ENCODE results near the gene IL2RG. TPM values are rescaled to one million over a fixed set of nuclear protein-coding genes. Genes with fewer than 3 reads are reported as not detected.

Gene IL2RG
- total RNA-seq, 2 donors from 2014 or later = 4.9 to 14.2 TPM

DNA sequence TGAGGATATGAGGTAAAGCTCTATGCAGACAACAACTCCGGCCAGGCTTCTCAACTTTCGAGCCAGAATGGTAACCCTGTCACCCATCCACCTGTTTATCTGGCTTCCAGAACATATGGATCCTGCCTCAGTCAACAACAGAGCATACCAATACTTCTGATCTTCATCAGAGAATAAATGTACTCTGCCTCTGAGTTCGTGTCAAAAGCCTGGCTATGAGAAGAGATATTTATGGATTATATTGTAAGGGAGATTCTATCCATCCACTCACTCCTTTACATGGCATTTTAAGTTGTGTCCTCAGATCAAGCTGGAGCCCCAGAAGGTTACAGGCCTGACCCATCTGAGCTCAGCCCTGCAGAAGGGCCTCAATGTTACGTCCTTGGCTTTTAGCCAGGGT is 25.5 kb downstream of the IL2RG start:
- TF ChIP-seq CTCF (IDR thresholded peaks at IDR 0.05) = no peak
- H3K9me3 ChIP-seq = no peaks in the 10 kb centered on the region
- DNase-seq (ENCODE audit: low spot score) = no peak
- H3K27me3 ChIP-seq (replicated peaks; ENCODE audit: insufficient read depth) = no peaks in the 10 kb centered on the region
- no peaks in the 10 kb centered on the region for H3K4me1 ChIP-seq (ENCODE audit: control insufficient read depth in 1 of 2, low read depth in 2 of 2)
- no peaks in the 10 kb centered on the region for H3K36me3 ChIP-seq
- H3K27ac ChIP-seq = no peak overlapping the region
- ATAC-seq (ENCODE audit: insufficient number of reproducible peaks, low FRiP score, low read depth) = no peak
- H3K4me3 ChIP-seq = no peak overlapping the region

- Histone ChIP-seq H3K4me1 (ENCODE audit: control insufficient read depth in 1 of 2, low read depth in 2 of 2) (no peaks in the 10 kb centered on the region), H3K27ac (no peak overlapping the region), H3K9me3 (no peaks in the 10 kb centered on the region), H3K36me3 (no peaks in the 10 kb centered on the region), H3K4me3 (no peak overlapping the region), H3K27me3 (replicated peaks; ENCODE audit: insufficient read depth) (no peaks in the 10 kb centered on the region)
- TF ChIP-seq CTCF (IDR thresholded peaks at IDR 0.05) = no peak
- DNase-seq (ENCODE audit: low spot score) (no peak), ATAC-seq (ENCODE audit: insufficient number of reproducible peaks, low FRiP score, low read depth) (no peak)
Observed at GRCh38 chrX:71082822-71083221, 28.6 kb downstream of the IL2RG start.

GRCh38 chrX:71082124-71082647 is 29.2 kb downstream of the IL2RG start:
- H3K27me3 ChIP-seq (replicated peaks; ENCODE audit: insufficient read depth) = no peaks in the 10 kb centered on the region
- no peak for TF ChIP-seq CTCF (IDR thresholded peaks at IDR 0.05)

DNA sequence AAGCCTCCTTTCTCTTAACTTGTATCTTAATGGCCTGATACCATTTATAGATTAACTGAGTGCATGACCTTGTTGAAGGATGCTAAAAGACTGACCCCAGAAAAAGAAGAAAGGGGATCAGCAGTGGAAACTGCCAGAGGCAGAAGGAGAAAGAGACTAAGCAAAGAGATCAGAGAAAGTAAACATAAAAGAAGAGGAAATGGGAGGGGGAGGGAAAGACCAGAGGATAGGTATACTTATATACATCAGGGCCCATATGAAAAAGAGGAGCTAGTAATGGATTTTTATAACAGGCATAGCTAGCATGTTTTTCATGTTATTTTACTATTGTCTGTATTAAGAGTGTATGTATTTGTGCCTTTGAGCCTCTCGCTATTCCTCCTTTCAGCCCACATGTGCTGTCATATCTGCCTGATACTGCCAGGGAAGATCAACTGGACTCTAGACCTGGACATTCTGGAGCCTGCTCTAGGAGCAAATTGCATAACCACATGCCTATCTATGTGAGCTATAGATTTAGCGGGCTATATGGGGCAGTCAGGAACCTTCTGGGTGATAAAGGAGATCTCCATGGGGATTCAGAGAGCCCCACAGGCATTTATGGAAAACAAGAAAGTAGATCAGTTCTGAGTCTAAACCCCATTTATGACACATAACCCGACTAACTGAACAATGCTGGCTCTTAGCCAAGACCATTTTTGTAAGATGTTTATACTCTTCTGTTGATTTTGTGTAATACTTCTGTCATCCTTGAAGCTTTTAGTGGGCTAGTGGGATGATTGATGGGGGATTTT is 29.9 kb downstream of the IL2RG start:
- H3K9me3 ChIP-seq = no peaks in the 10 kb centered on the region
- no peaks in the 10 kb centered on the region for H3K36me3 ChIP-seq
- H3K27ac ChIP-seq = no peak overlapping the region
- ATAC-seq (ENCODE audit: insufficient number of reproducible peaks, low FRiP score, low read depth) = no peak
- H3K4me3 ChIP-seq = no peak overlapping the region
- no peaks in the 10 kb centered on the region for H3K27me3 ChIP-seq (replicated peaks; ENCODE audit: insufficient read depth)
- no peak for TF ChIP-seq CTCF (IDR thresholded peaks at IDR 0.05)
- H3K4me1 ChIP-seq (ENCODE audit: control insufficient read depth in 1 of 2, low read depth in 2 of 2) = no peaks in the 10 kb centered on the region
- DNase-seq (ENCODE audit: low spot score) = no peak

More at GRCh38 chrX:71082124-71082647, 29.2 kb downstream of the IL2RG start:
- no peak for ATAC-seq (ENCODE audit: insufficient number of reproducible peaks, low FRiP score, low read depth)
- H3K4me3 ChIP-seq = no peak overlapping the region
- no peaks in the 10 kb centered on the region for H3K36me3 ChIP-seq
- H3K4me1 ChIP-seq (ENCODE audit: control insufficient read depth in 1 of 2, low read depth in 2 of 2) = no peaks in the 10 kb centered on the region
- H3K27ac ChIP-seq = no peak overlapping the region
- no peaks in the 10 kb centered on the region for H3K9me3 ChIP-seq
- DNase-seq (ENCODE audit: low spot score) = no peak

DNA sequence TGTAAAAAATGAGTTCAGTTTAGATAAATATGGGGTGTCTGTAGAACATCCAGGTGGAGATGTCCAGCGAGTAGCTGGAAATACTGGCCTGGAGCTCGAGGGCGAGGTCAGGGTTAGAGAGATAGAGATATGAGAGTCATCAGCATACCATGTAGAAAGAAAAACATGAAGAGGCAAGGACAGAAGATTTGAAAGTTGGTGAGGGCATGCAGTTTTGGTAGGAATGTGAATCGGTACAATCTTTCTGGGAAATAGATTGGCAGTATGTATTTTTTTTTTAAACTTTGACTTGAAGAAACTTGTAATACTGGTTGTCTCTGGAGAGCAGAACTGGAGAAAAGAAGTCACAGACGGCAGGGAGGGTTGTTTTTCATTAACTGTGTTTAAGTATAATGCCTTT is 40.8 kb downstream of the IL2RG start:
- no peak for DNase-seq (ENCODE audit: low spot score)
- Histone ChIP-seq H3K4me1 (ENCODE audit: control insufficient read depth in 1 of 2, low read depth in 2 of 2) (peaks cover 0 to 9% of the 10 kb centered on the region in 2 donors), H3K27ac (no peak overlapping the region), H3K27me3 (replicated peaks; ENCODE audit: insufficient read depth) (no peaks in the 10 kb centered on the region), H3K36me3 (no peaks in the 10 kb centered on the region), H3K9me3 (no peaks in the 10 kb centered on the region), H3K4me3 (no peak overlapping the region)
- no peak for ATAC-seq (ENCODE audit: insufficient number of reproducible peaks, low FRiP score, low read depth)
- TF ChIP-seq CTCF (IDR thresholded peaks at IDR 0.05) = no peak

Measured in thoracic aorta (tissue), 2 donors.